Neural progenitor cell (in vitro differentiated cells): ENCODE results near the gene CLEC1B. TPM values are rescaled to one million over a fixed set of nuclear protein-coding genes. Genes with fewer than 3 reads are reported as not detected.
"Not testable (repeated sequence)": the region's sequence is repeated elsewhere in the genome, so short reads cannot be mapped to it uniquely, and the experiment has no call there.

Experiments
- DNase-seq: peaks from one replicate; pipeline ENCODE4 v3.0.0-alpha.2; 2016; ENCODE audit warnings: low spot score
- H2AFZ ChIP-seq: fragments of 200-600 bp; sonication (generic); replicated peaks from 2 replicates; pipeline ENCODE4 v1.6.1; 2016; ENCODE audit warnings: antibody characterized with exemption
- H3F3A ChIP-seq: fragments of 200-600 bp; sonication (generic); 2 replicates; pipeline ENCODE4 v1.6.1; 2016; ENCODE audit warnings: antibody characterized with exemption, low read depth
- H3K27ac ChIP-seq: fragments of 200-600 bp; sonication (generic); 2 replicates; pipeline ENCODE4 v1.5.1; 2016; ENCODE audit warnings: mild to moderate bottlenecking
- H3K27me3 ChIP-seq: fragments of 200-600 bp; sonication (generic); 2 replicates; pipeline ENCODE4 v1.6.1; 2016; ENCODE audit warnings: mild to moderate bottlenecking, moderate library complexity
- H3K36me3 ChIP-seq: fragments of 200-600 bp; sonication (generic); 2 replicates; pipeline ENCODE4 v1.5.1; 2016
- H3K4me1 ChIP-seq: fragments of 200-600 bp; sonication (generic); 2 replicates; pipeline ENCODE4 v1.6.1; 2016; ENCODE audit warnings: mixed run types
- H3K4me2 ChIP-seq: fragments of 200-600 bp; sonication (generic); 2 replicates; pipeline ENCODE4 v1.6.1; 2016
- H3K4me3 ChIP-seq: fragments of 200-600 bp; sonication (generic); 2 replicates; pipeline ENCODE4 v1.5.1; 2016
- H3K79me2 ChIP-seq: fragments of 200-600 bp; sonication (generic); 2 replicates; pipeline ENCODE4 v1.6.1; 2016; ENCODE audit warnings: low read depth
- H3K9ac ChIP-seq: fragments of 200-600 bp; sonication (generic); 2 replicates; pipeline ENCODE4 v1.6.1; 2016
- H3K9me3 ChIP-seq: fragments of 200-600 bp; sonication (generic); 2 replicates; pipeline ENCODE4 v1.5.1; 2016; ENCODE audit warnings: low read depth
- H4K20me1 ChIP-seq: fragments of 200-600 bp; sonication (generic); 2 replicates; pipeline ENCODE4 v1.6.1; 2016; ENCODE audit warnings: low read depth
- H3K27ac Mint-ChIP-seq: 3 replicates; pipeline ENCODE4 v1.8.0; 2021; ENCODE audit warnings: mixed read lengths
- H3K27me3 Mint-ChIP-seq: 2 replicates; pipeline ENCODE4 v1.8.0; 2022; ENCODE audit warnings: low read depth, mild to moderate bottlenecking, inconsistent platforms, moderate library complexity, mixed read lengths; ENCODE audit not compliant: insufficient read depth
- H3K36me3 Mint-ChIP-seq: 3 replicates; pipeline ENCODE4 v1.8.0; 2021; ENCODE audit warnings: mixed read lengths
- H3K4me1 Mint-ChIP-seq: 3 replicates; pipeline ENCODE4 v1.8.0; 2021; ENCODE audit warnings: mixed read lengths
- H3K4me3 Mint-ChIP-seq: 3 replicates; pipeline ENCODE4 v1.8.0; 2021; ENCODE audit warnings: mild to moderate bottlenecking, moderate library complexity, mixed read lengths
- H3K9me3 Mint-ChIP-seq: 3 replicates; pipeline ENCODE4 v1.8.0; 2020; ENCODE audit warnings: mixed read lengths
- EZH2 ChIP-seq: fragments of 200-600 bp; sonication (generic); IDR thresholded peaks from 2 replicates; pipeline ENCODE4 v1.6.1; 2017; ENCODE audit warnings: antibody characterized with exemption, mild to moderate bottlenecking, moderate library complexity
- EZH2phosphoT487 ChIP-seq: fragments of 200-600 bp; sonication (generic); IDR thresholded peaks from 2 replicates; pipeline ENCODE4 v1.6.1; 2017; ENCODE audit warnings: antibody characterized with exemption
- total RNA-seq: library from RNA; depleted of rRNA; stranded (reverse); fragments of >200 nt; gene quantifications from 2 replicates; pipeline ENCODE4 v1.2.3, GENCODE V29; 2015; ENCODE audit warnings: low replicate concordance
- TF ChIP-seq, protein P1 (sequence below): fragments of 200-600 bp; sonication (generic); IDR thresholded peaks from 2 replicates; pipeline ENCODE4 v1.5.1; 2017; ENCODE audit warnings: antibody characterized with exemption, mild to moderate bottlenecking

CLEC1B gene
- total RNA-seq, 1 donor from 2014 or later, result not detected

DNA sequence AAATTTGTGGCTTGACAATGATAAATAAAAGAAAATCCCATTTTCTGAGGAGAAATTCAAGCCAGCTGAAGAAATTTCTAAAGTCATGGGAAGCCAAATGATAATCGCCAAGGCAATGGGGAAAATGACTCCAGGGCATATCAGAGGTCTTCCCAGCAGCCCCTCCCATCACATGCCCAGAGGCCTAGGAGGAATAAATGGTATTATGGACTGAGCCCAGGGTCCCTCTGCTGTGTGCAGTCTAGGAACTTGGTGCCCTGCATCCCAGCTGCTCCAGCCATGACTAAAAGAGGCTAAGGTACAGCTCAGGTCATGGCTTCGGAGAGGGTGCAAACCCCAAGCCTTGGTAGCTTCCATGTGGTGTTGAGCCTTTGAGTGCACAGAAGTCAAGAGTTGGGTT is 23.3 kb downstream of the CLEC1B start:
- no peak overlapping the region for H3K4me2 ChIP-seq
- Mint-ChIP-seq H3K9me3 (peaks cover 11% of the 10 kb centered on the region), H3K4me3 (no peak overlapping the region), H3K36me3 (no peaks in the 10 kb centered on the region), H3K27ac (no peak overlapping the region), H3K27me3 (no peaks in the 10 kb centered on the region), H3K4me1 (no peaks in the 10 kb centered on the region)
- no peaks in the 10 kb centered on the region for H3K27me3 ChIP-seq
- TF ChIP-seq EZH2phosphoT487, result no peak
- TF ChIP-seq EZH2, result no peak
- TF ChIP-seq, protein P1, sequence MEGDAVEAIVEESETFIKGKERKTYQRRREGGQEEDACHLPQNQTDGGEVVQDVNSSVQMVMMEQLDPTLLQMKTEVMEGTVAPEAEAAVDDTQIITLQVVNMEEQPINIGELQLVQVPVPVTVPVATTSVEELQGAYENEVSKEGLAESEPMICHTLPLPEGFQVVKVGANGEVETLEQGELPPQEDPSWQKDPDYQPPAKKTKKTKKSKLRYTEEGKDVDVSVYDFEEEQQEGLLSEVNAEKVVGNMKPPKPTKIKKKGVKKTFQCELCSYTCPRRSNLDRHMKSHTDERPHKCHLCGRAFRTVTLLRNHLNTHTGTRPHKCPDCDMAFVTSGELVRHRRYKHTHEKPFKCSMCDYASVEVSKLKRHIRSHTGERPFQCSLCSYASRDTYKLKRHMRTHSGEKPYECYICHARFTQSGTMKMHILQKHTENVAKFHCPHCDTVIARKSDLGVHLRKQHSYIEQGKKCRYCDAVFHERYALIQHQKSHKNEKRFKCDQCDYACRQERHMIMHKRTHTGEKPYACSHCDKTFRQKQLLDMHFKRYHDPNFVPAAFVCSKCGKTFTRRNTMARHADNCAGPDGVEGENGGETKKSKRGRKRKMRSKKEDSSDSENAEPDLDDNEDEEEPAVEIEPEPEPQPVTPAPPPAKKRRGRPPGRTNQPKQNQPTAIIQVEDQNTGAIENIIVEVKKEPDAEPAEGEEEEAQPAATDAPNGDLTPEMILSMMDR, result no peak
- DNase-seq, result no peak
- H3K4me3 ChIP-seq, result no peak overlapping the region
- no peak overlapping the region for H3K27ac ChIP-seq
- H3K9ac ChIP-seq, result no peak overlapping the region
- H3K36me3 ChIP-seq, result no peaks in the 10 kb centered on the region
- no peak overlapping the region for H2AFZ ChIP-seq
- no peaks in the 10 kb centered on the region for H3K9me3 ChIP-seq
- H3F3A ChIP-seq, result no peaks in the 10 kb centered on the region
- no peaks in the 10 kb centered on the region for H3K4me1 ChIP-seq
- no peaks in the 10 kb centered on the region for H3K79me2 ChIP-seq
- H4K20me1 ChIP-seq, result no peaks in the 10 kb centered on the region

DNA sequence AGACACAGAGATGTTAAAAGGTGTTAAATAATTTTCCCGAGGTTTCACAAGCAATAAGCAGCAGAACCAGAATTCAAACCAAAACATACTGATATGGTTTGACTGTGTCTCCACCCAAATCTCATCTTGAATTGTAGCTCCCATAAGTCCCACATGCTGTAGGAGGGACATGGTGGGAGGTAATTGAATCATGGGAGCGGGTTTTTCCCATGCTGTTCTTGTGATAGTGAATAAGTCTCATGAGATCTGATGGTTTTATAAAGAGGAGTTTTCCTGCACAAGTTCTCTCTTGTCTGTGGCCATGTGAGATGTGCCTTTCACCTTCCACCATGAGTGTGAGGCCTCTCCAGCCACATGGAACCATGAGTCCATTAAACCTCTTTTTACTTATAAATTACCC is 24.2 kb downstream of the CLEC1B start:
- not testable (repeated sequence) for H3K9me3 ChIP-seq, H4K20me1 ChIP-seq, H3K4me2 ChIP-seq, DNase-seq, H2AFZ ChIP-seq, H3K4me1 ChIP-seq, H3K27ac ChIP-seq, H3K27me3 ChIP-seq, H3K27ac Mint-ChIP-seq, H3K4me3 Mint-ChIP-seq, H3K27me3 Mint-ChIP-seq, H3K36me3 ChIP-seq, H3K4me1 Mint-ChIP-seq, H3K4me3 ChIP-seq, H3F3A ChIP-seq, H3K36me3 Mint-ChIP-seq, H3K9ac ChIP-seq, H3K79me2 ChIP-seq
- H3K9me3 Mint-ChIP-seq, result peaks cover 11% of the 10 kb centered on the region

DNA sequence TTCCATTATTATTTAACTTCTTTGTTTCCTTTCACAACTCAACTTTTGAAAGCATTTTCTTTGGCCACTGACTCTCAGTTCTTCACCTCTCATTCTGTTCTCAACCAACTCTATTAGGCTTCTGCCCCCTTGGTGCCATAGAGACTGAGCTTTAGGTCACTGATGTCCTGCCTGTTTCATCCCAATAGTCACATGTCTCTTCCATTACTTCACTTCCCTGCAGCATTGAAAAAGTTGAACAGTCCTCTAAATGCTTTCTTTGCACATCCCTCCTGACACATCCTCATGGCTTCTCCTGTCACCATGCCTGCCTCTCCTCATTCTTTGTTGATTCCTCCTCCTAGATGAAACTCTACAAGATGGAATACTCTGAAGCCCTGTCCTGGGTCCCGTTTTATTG is 25.0 kb downstream of the CLEC1B start:
- Histone ChIP-seq H3K27ac (no peak overlapping the region), H3K4me3 (no peak overlapping the region), H3K27me3 (no peaks in the 10 kb centered on the region), H3K4me1 (no peaks in the 10 kb centered on the region), H4K20me1 (no peaks in the 10 kb centered on the region), H3K79me2 (no peaks in the 10 kb centered on the region), H2AFZ (peak overlapping the region; percentile 61), H3K36me3 (no peaks in the 10 kb centered on the region), H3K9me3 (no peaks in the 10 kb centered on the region), H3K9ac (no peak overlapping the region), H3K4me2 (no peak overlapping the region), H3F3A (no peaks in the 10 kb centered on the region)
- Mint-ChIP-seq H3K27ac (no peak overlapping the region), H3K36me3 (no peaks in the 10 kb centered on the region), H3K27me3 (no peaks in the 10 kb centered on the region), H3K9me3 (peaks cover 11% of the 10 kb centered on the region), H3K4me1 (no peaks in the 10 kb centered on the region), H3K4me3 (no peak overlapping the region)
- no peak for DNase-seq
- TF ChIP-seq, protein P1, result no peak
- TF ChIP-seq EZH2, result no peak
- TF ChIP-seq EZH2phosphoT487, result no peak

DNA sequence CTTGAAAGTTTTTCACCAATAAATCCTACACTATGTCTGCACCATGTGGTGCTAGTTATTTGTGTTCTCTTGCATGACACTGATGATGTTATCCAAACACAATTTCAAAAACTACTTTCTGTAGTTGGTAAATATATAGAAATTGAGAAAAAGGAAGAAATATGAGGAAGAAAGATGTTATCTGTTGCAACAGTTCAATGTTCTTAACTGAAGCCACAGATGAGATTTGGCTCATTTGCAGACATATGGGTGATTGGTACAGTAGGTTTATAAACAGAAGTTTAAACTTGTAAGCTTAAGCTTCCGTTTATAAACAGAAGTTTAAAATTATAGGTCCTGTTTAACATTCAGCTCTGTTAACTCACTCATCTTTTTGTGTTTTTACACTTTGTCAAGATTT is 27.7 kb downstream of the CLEC1B start, which contains the start of gene CLEC12A:
TSS of gene CLEC12A (plus strand) at position 229 of the 400 bp plus-strand sequence. CDS start 188 bp downstream, outside the sequence.
- Histone ChIP-seq H3K4me2 (no peak within 1 kb of the TSS), H3K9me3 (no peaks in the 10 kb centered on the region), H3K27me3 (no peaks in the 10 kb centered on the region), H3K4me1 (no peaks in the 10 kb centered on the region), H3F3A (no peaks in the 10 kb centered on the region), H2AFZ (no peak within 1 kb of the TSS), H3K36me3 (no peaks in the 10 kb centered on the region), H3K9ac (no peak within 1 kb of the TSS), H3K27ac (no peak within 1 kb of the TSS), H3K4me3 (no peak within 1 kb of the TSS), H4K20me1 (no peaks in the 10 kb centered on the region), H3K79me2 (no peaks in the 10 kb centered on the region)
- Mint-ChIP-seq H3K27me3 (no peaks in the 10 kb centered on the region), H3K4me1 (no peaks in the 10 kb centered on the region), H3K4me3 (no peak within 1 kb of the TSS), H3K27ac (no peak within 1 kb of the TSS), H3K9me3 (peaks cover 5% of the 10 kb centered on the region), H3K36me3 (no peaks in the 10 kb centered on the region)
- DNase-seq, result no peak
- TF ChIP-seq EZH2 (no peak), EZH2phosphoT487 (no peak)
- TF ChIP-seq, protein P1, result no peak
